Activated T-cell treated with anti-CD3 and anti-CD28 coated beads for 24 hours (primary cell): ENCODE data around the gene MTM1.

ENCODE experiments used
- DNase-seq: peaks from one replicate; pipeline ENCODE4 v3.0.0-alpha.2; 2020; ENCODE audit warnings: low read depth

The MTM1 gene

GRCh38 chrX:150605603-150606002, 37.2 kb downstream of the MTM1 start:
- no peak for DNase-seq

GRCh38 chrX:150607201-150607600, 38.8 kb downstream of the MTM1 start:
- DNase-seq: no peak

- no peak for DNase-seq
These were observed 41.6 kb downstream of the MTM1 start for GRCh38 chrX:150610043-150610442.

DNA sequence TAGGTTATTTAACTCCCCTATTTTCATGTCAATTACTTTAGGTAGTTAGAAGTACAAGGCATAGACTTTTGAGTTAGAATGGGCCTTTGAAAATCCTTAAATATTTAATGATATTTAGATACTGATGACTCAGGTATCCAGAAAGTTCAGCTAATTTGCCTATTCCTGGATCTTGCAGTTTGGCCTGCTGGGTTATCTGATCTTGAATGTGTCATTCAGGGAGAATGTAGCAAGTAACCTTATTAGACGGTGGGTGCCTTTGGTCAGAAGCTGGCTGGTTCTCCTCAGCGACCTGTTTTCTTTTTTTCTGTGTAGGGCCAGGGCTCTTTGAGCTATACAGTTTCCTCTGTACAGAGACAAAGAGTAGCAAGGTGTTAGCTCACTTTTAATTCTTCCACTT, 42.0 kb downstream of the MTM1 start:
- DNase-seq: no peak

GRCh38 chrX:150615356-150615755, 46.9 kb downstream of the MTM1 start:
- DNase-seq: no peak

DNA sequence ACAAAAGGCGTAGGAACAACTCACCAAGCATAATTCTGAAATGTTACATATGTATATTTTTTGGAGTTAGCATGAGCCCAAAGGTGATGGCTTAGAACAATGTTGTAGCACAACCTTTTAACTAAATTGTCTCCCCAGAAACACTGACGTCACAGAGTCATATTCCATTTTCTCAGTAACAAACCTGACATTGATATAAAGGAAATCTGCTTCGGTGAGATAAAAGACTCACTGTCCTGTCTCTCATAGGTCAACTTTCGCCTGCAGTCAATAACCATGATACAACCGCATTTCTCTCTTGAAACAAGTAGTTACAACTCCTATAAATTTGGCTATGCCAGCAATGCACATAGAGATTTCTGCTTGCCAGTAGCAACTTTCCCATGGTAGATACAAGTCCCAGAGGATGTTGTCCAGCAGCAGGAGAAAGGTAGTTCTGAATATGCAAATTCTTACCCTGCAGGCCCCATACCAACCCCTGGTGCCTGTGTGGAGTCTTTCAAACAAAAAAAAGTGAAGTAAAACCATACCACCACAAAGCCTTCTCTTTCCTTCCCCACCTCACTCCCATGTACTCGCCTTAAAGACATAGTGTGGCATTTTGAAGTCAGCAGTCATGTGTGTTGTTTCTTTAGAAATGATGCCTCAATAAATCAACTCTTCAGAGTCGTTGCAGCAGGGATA, 47.9 kb downstream of the MTM1 start:
- DNase-seq: no peak

DNA sequence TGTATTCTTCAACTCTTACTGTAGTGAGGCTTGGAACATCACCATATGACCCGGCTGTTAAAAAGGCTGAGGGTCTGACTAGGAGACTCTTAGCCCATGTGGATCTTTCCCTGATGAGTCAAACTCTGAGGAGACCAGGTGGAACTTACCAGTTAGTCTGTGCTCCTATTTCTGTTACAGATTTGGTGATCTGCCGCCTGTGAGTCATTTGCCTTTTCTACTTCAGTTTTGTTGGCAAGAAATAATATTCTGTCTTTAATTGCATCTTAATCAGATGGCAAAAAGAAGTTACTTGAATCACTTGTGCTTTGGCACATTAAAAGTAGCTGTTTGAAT, 48.4 kb downstream of the MTM1 start:
- DNase-seq: no peak

- DNase-seq: no peak
These were observed 53.2 kb downstream of the MTM1 start for GRCh38 chrX:150621652-150622051.

GRCh38 chrX:150623583-150623982, 55.2 kb downstream of the MTM1 start:
- no peak for DNase-seq

- no peak for DNase-seq
These were observed 56.7 kb downstream of the MTM1 start for GRCh38 chrX:150625097-150625496.

- DNase-seq: no peak
These were observed 57.5 kb downstream of the MTM1 start for GRCh38 chrX:150625875-150626274.

GRCh38 chrX:150627957-150628356, 59.5 kb downstream of the MTM1 start:
- DNase-seq: no peak

GRCh38 chrX:150635952-150636351, 67.5 kb downstream of the MTM1 start:
- no peak for DNase-seq

- no peak for DNase-seq
These were observed 74.0 kb downstream of the MTM1 start for GRCh38 chrX:150642423-150642822.

DNA sequence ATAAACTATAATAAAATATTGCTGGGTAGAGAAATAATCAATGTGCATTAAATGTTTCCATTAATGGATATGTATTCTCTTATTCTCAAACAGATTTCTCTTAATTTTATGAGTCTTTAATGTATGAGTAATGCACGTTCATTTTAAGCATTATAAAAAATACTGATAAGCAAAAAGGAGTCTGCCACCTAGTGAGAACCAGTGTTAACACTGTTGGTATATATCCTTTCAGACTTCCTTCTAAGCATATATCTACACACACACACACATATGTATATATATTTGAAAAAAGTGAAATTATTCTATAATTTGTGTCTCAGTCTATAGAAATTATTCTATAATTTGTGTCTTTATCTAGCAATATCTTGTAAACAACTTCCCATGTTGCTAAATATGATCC, 74.8 kb downstream of the MTM1 start:
- DNase-seq: no peak

DNA sequence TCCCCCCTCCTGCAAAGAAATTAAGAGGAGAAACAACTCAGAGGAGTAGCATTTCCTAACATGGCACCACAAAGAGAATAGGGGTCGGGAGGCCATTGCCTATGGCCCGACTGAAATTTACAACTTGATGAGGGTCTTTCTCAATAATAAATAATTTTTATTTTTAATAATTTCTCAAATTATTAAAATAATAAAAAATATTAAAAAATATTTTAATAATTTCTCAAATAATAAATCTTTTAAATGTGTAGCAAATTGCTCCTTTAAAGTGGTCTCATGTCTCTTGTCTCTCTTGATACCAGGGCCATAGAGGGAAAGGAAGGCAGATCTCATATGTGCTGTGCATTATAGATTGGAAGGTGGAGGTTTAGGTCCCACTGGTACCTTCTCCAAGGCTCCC, 75.5 kb downstream of the MTM1 start:
- DNase-seq: no peak

GRCh38 chrX:150644422-150644821, 76.0 kb downstream of the MTM1 start:
- DNase-seq: no peak

GRCh38 chrX:150647331-150647730, 78.9 kb downstream of the MTM1 start:
- no peak for DNase-seq

DNA sequence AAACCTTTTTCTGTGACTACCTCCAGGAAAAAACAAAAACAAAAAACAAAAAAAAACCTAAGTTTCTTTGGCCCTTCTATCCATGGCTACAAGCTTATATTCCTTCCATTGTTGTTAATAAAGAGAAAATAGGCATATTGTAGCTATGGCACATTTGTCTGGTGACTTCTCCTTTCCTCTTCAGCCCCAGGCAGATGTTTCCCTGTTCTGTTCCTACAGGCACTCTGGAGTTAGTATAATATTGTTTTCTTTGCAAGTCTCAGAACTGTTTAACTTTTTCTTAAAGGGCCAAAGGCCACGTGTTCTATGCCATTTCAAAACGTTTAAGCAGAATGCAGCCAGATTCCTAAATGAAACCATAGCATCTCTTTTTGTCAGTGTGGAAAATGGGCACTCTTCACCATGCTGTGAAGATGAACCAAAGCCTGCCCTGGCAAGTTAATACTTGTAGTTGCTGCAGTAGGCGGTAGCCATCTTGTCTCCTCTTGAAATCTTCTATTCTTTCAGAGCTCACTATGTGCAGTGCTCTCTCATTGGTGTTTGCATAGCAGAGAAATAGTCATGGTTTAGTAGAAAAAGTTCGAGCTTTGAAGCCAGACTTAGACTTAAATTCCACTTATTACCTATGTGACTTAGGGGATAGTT, 80.0 kb downstream of the MTM1 start:
- no peak for DNase-seq

DNA sequence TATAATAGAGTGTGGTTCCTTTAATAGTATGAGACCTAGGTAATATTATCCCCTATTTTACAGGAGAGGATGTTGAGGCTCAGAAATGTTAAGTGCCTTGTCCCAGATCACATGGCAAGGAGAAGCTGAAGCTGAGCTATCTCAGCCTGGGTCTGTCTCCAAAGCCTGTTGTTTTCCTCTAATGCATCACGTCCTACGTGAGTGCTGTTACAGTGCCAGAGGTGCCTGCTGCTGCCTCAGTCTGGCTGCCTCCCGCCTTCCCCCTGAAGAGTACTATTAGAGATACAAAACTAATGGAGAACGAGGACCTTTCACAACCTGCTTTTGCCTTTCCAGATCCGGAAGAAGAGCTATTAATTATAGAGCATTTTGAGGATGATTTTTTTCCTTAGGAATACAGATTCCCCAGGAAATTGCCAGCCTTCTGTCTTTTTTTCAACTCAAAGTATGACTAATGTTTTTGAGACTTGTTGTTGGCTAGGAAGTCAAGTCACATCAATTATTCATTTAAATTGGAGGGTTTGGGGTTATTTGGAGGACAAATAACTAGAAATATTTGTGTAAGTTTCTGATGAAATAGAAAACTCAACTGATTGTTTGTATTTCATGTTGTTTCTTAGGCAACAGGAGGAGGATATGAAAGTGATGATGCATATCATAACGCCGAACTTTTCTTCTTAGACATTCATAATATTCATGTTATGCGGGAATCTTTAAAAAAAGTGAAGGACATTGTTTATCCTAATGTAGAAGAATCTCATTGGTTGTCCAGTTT, 80.9 kb downstream of the MTM1 start:
- DNase-seq: no peak

GRCh38 chrX:150651906-150652305, 83.5 kb downstream of the MTM1 start:
- DNase-seq: no peak

- DNase-seq: no peak
These were observed 87.4 kb downstream of the MTM1 start for GRCh38 chrX:150655788-150656187.

DNA sequence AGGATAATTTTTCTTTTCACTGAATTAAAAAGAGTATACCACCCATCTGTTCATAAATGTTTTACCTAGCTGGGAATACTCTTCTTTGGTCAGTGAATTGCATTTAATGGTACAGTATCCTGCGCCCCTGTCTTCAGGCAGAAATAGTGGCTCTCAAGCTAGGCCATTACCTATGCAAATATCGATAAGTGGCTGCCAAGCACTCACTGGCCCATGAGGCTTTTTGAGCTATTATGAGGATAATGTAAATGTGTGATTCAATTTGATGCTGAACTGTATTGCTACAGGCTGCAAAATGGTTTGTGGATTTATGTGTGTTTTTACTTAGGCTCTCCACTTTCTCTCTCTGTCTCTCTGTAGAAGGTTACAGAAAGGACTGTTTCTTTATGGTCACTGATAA, 94.7 kb downstream of the MTM1 start:
- no peak for DNase-seq
